SHP77 treated with DMSO at 0.1 percent for 48 hours (cell line): Measurements from ENCODE around the gene BPTF.
"Not testable (repeated sequence)": the region's sequence is repeated elsewhere in the genome, so short reads cannot be mapped to it uniquely, and the experiment has no call there.

Source experiments
- DNase-seq: peaks from one replicate; lab custom pipeline; 2025; lab: John Stamatoyannopoulos, UW

BPTF gene

GRCh38 chr17:67834634-67835033 lies 9.3 kb downstream of the BPTF start:
- no peak for DNase-seq

GRCh38 chr17:67836205-67836987 lies 11.1 kb downstream of the BPTF start:
- DNase-seq = no peak

GRCh38 chr17:67837965-67838364 lies 12.7 kb downstream of the BPTF start:
- DNase-seq = no peak

- DNase-seq = no peak
Observed at GRCh38 chr17:67838538-67838937, 13.2 kb downstream of the BPTF start.

GRCh38 chr17:67841992-67842391 lies 16.7 kb downstream of the BPTF start:
- no peak for DNase-seq

- no peak for DNase-seq
Observed at GRCh38 chr17:67842648-67843047, 17.3 kb downstream of the BPTF start.

GRCh38 chr17:67845374-67845773 lies 20.1 kb downstream of the BPTF start:
- DNase-seq = no peak

GRCh38 chr17:67848189-67848588 lies 22.9 kb downstream of the BPTF start:
- DNase-seq = not testable (repeated sequence)

- DNase-seq = not testable (repeated sequence)
Observed at GRCh38 chr17:67848846-67849245, 23.5 kb downstream of the BPTF start.

- DNase-seq = no peak
Observed at GRCh38 chr17:67850991-67851631, 25.8 kb downstream of the BPTF start.

- DNase-seq = no peak
Observed at GRCh38 chr17:67853703-67854102, 28.4 kb downstream of the BPTF start.

GRCh38 chr17:67854378-67854777 lies 29.1 kb downstream of the BPTF start:
- DNase-seq = no peak

- no peak for DNase-seq
Observed at GRCh38 chr17:67855504-67856324, 30.4 kb downstream of the BPTF start.

- DNase-seq = not testable (repeated sequence)
Observed at GRCh38 chr17:67856402-67856801, 31.1 kb downstream of the BPTF start.

GRCh38 chr17:67862614-67863217 lies 37.4 kb downstream of the BPTF start:
- no peak for DNase-seq

- no peak for DNase-seq
Observed at GRCh38 chr17:67863624-67864247, 38.4 kb downstream of the BPTF start.

- DNase-seq = no peak
Observed at GRCh38 chr17:67865438-67865837, 40.1 kb downstream of the BPTF start.

GRCh38 chr17:67867591-67867990 lies 42.3 kb downstream of the BPTF start:
- DNase-seq = no peak

GRCh38 chr17:67868176-67868575 lies 42.9 kb downstream of the BPTF start:
- no peak for DNase-seq

- no peak for DNase-seq
Observed at GRCh38 chr17:67879662-67880061, 54.4 kb downstream of the BPTF start.

GRCh38 chr17:67881083-67881482 lies 55.8 kb downstream of the BPTF start:
- no peak for DNase-seq

GRCh38 chr17:67884741-67885140 lies 59.4 kb downstream of the BPTF start:
- DNase-seq = no peak
